Epithelial cell of prostate (primary cell): Measurements from ENCODE around the gene FAM170B.

Experiments
- DNase-seq: peaks from one replicate; pipeline ENCODE4 v3.0.0-alpha.2; 2011; ENCODE audit warnings: low read depth, low spot score
- H3K27ac ChIP-seq: fragments of 450-650 bp; 2 replicates; pipeline ENCODE4 v1.5.1; 2017; ENCODE audit warnings: mild to moderate bottlenecking

Gene FAM170B

DNA sequence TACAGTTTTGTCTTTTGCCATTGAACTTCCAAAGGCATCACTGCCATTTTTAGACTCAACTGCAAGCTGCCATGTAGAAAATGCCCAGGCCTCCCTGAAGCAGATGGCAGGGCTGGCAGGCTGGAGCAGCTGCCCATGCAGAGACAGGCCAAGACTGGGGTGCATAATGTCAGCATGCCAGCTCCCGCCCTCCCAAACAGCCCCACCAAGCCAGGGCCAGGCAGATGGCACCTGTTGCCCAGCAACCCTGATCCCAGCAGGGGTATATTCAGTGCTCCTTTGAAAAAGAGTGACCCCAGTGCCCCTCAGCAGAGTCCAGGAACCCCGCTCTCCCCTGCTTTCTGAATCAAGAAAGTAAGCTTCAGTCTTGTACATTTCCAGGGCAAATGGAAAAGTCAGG lies 51.1 kb downstream of the FAM170B start:
- H3K27ac ChIP-seq = no peak overlapping the region
- no peak for DNase-seq

DNA sequence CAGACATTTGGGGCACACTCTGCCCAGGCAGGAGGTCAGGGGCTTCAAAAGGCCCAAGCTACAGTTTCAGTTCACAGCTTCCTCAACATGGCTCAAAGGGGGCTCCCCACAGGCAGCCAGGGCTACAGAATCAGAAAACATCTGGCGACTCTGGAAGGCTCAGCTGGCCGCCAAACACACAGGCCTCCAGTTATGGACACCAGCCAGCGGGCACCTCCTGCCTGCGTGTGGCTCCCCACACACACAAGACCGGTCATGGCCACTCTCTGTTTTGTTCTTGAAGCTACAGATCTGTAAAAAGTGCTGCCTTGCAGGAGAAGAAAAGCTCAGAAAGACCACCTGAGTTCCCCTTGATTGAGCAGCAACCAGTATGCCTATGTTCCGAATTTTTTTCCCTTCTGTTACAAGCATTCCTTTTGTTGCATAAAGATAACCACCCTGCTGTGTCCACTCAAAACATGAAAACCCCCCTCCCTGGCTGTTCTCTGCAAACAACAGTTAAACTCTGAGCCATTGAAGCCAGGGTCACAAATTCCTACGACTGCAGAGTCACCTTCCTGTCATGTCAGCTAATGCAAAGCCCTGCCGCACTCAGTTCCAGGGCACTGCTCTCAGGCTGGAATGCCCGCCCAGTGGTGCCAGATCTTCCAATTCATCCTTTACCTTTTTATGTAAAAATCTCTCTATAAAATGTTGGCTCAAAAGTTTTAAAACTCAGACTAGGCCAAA lies 52.1 kb downstream of the FAM170B start:
- H3K27ac ChIP-seq = no peak overlapping the region
- no peak for DNase-seq
